ENCODE data around the gene TCF7.

Gene TCF7

DNA sequence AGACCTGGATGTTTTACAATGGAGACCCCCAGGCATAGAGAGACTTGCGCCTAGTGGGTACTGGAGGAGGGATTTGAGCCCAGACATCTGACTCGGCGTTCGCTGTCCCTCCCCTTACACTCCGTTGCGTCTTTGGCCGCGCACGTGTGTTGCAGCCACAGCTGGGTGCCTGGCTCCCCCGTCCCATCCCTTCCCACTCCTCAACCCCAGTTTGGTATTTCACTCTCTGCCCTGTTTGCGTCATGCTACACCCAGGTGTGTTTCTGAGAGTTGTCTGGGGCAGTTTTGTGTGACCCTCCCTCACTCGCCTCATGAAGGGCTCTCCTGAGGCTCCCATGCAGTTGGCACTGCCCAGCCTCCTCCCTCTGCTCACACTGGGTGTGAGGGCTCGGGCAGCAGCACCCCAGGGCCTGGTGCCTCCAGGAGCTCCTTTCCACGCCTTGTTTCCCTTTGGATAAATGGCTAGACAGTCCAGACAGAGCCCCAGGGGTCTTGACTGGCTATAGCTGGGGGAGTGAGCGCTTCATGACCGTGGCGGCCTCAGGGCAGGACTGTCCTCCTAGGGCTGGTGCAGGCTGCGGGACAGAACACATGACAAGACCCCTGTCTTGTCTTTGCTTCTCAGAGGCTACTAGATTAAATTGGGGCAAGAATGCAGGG is 13.6 kb downstream of the TCF7 start:
- FAIRE-seq (no peak), DNase-seq (ENCODE audit: insufficient read length, low spot score) (no peak)

DNA sequence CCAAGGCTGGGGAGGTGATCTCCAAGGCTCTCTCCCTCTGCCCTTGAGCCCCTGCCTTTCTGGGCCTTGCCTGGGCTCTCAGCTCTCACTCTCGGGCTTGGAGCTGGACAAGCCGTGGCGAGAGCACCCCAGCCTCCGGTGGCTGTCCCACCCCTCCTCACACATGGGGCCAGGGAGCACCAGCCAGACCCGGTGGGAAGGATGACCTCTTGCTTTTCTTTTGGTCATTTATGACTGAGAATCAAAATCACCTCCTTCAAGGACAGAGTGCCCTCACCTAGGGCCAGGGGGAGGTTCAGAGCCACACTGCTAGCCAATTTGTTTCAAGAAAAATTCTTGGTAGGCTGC is 14.1 kb downstream of the TCF7 start:
- FAIRE-seq (no peak), DNase-seq (ENCODE audit: insufficient read length, low spot score) (no peak)
- TF ChIP-seq, protein P1, sequence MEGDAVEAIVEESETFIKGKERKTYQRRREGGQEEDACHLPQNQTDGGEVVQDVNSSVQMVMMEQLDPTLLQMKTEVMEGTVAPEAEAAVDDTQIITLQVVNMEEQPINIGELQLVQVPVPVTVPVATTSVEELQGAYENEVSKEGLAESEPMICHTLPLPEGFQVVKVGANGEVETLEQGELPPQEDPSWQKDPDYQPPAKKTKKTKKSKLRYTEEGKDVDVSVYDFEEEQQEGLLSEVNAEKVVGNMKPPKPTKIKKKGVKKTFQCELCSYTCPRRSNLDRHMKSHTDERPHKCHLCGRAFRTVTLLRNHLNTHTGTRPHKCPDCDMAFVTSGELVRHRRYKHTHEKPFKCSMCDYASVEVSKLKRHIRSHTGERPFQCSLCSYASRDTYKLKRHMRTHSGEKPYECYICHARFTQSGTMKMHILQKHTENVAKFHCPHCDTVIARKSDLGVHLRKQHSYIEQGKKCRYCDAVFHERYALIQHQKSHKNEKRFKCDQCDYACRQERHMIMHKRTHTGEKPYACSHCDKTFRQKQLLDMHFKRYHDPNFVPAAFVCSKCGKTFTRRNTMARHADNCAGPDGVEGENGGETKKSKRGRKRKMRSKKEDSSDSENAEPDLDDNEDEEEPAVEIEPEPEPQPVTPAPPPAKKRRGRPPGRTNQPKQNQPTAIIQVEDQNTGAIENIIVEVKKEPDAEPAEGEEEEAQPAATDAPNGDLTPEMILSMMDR (IDR thresholded peaks at IDR 0.05; ENCODE audit: insufficient read depth, missing control alignments), result no peak

More for the DNA sequence above, 13.6 kb downstream of the TCF7 start:
- TF ChIP-seq, protein P1 (IDR thresholded peaks at IDR 0.05; ENCODE audit: insufficient read depth, missing control alignments), result no peak

DNA sequence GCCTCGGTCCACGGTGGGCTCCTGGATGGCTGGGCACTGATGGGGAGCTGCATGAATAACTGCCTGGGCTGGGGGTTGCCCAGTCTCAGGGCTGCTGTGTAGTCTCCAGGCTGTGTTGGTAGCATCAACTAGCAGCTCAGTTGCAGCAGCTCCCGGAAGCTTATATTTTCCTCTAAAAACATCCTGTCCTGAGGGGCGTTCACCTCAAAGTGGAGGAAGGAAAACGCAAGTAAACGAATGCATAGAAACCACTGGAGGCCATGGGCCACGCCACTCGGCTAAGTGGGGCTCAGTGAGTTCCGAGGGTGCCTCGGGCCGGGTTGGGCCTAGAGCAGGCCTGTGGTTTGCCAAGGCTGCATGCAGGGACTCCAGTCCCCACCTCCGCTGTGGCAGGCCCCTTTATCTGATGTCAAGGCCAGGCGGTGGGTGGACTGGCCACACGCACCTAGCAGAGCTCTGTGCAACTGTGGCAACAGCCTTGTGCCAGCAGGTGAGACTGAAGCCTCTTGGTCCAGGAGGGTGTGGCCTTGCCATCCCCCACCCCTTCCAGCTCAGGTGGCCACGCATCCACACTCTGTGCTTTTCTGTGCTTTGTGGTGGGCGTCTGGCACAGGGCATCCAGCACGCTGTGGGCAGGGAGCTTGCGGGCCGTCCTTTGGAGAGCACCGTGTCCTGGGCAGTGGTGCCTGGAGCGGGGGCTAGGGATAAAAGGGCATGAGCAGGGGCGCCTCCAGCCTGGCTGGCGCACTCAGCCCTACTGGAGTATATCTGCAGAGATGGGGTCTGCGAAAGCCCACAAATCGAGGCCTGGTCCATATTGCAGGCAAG is 15.1 kb downstream of the TCF7 start:
- no peak for DNase-seq (ENCODE audit: insufficient read length, low spot score)
- no peak for FAIRE-seq
- TF ChIP-seq, protein P1 (IDR thresholded peaks at IDR 0.05; ENCODE audit: insufficient read depth, missing control alignments), result no peak

DNA sequence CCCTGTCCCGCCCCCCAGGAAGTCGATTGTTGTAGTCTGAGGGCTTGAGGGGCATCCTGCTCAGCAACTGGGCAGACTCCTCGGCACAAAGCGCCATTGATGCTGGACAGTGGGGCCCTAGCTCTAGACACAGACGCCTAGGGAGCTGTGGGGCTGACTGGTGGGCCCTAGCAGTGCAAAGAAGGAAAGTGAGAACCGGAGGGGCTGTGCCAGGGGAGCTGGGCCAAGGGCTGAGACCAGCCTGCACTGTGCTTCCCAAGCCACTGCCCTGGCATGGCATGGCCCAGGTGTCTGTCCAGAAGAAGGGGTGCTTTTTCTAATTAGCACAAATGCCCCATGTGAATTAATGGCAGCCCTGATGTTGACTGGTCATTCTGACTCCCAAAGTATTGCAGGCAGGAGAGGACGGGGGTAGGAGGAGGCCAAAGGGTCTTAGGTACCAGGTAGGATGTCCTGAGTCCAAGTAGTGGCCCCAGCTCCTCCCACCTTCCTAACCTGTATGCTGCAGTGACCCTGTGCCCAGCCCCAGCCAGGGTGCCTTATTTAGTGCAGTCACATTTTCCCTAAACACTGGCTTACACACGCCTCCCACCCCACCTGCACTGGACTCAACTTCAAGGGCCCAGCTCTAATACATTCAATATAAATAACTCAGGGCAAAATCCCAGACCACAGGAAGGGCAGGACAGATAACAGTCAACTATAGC is 15.9 kb downstream of the TCF7 start:
- TF ChIP-seq, protein P1 (IDR thresholded peaks at IDR 0.05; ENCODE audit: insufficient read depth, missing control alignments), result no peak
- DNase-seq (ENCODE audit: insufficient read length, low spot score), result no peak
- FAIRE-seq, result no peak

DNA sequence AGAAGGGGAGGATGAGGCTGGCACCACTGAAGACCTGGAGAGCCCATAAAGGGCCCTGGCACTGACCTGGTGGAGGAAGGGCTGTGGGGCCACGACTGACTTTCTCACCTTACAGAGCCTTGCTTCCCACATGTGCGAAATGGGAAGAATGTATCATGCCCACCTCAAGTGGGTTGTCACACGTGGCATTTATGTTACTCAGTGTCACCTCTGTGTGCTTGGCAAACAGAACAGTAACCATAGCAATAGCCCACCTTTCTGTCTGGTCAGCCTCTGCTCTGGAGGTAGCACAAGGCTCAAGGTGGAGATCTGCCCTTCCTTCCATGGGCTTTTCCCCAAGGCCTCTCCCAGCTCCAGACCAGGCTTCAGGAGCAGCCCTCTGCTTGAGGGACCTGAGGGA is 16.7 kb downstream of the TCF7 start:
- FAIRE-seq, result no peak
- TF ChIP-seq, protein P1 (IDR thresholded peaks at IDR 0.05; ENCODE audit: insufficient read depth, missing control alignments), result no peak
- no peak for DNase-seq (ENCODE audit: insufficient read length, low spot score)

DNA sequence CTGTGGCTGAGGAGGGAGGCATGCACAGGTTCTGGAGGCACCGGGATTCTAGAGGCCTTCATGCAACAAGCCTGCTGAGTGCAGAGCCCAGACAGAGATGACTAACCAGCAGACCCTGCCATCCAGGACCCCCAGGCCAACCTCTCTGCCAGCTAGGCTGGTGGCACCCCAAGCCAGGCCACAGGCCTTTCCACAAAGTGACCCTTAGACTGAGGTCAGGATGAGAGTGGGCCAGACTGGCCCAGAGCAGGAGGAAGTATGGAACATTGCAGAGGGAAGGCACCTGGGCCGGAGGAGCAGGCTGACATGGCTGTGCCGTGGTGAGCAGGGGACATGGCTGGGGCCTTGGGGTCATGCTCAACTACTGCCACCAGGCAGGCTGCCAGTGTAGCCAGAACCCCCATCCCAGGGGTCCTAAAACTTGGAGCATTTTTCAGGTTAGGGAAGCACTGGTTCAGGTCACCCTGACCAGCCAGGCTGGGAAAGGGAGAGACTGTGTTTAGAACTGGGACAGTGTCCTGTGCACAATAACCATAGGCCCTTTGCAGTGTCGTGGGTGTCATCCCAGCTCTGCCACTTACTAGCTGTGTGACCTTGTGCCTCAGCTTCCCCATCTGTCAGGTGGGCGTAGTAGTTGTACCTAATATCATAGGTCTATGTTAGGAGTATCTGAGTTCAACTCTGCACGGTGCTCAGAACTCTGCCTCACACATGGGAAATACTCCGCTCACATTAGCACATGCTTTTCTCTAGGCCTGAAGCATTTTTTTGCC is 17.3 kb downstream of the TCF7 start:
- FAIRE-seq (no peak), DNase-seq (ENCODE audit: insufficient read length, low spot score) (no peak)
- TF ChIP-seq, protein P1 (IDR thresholded peaks at IDR 0.05; ENCODE audit: insufficient read depth, missing control alignments), result no peak

Data from D721Med (cell line).